Activated naive CD8-positive, alpha-beta T cell treated with anti-CD3 and anti-CD28 coated beads, Interleukin-2, amount 10 ng/mL, durations not matched to agents 7 days and 5 days (primary cell): ENCODE data around the gene FMNL2. TPM values are rescaled to one million over a fixed set of nuclear protein-coding genes. Genes with fewer than 3 reads are reported as not detected.

ENCODE experiments used
- ATAC-seq: fragments of 150-1000 bp; cut with Tn5 transposase; one replicate; pipeline ENCODE4 v1.10.0; 2021; ENCODE audit warnings: low read depth, moderate library complexity
- POLR2A ChIA-PET: fragments of 350-600 bp; sonication (Branson Sonifier 250); formaldehyde crosslinking; loops from one replicate; lab custom pipeline; 2021; ENCODE audit warnings: antibody characterized with exemption; lab: Charles Lee
- DNase-seq: peaks from one replicate; pipeline ENCODE4 v3.0.0; 2021
- H3K27ac Mint-ChIP-seq: one replicate; pipeline ENCODE4 v1.8.0; 2022; ENCODE audit warnings: mild to moderate bottlenecking, mixed read lengths
- H3K27me3 Mint-ChIP-seq: one replicate; pipeline ENCODE4 v1.8.0; 2022; ENCODE audit warnings: mild to moderate bottlenecking, moderate library complexity, mixed read lengths
- H3K36me3 Mint-ChIP-seq: one replicate; pipeline ENCODE4 v1.8.0; 2021; ENCODE audit warnings: mild to moderate bottlenecking, mixed read lengths
- H3K4me1 Mint-ChIP-seq: one replicate; pipeline ENCODE4 v1.8.0; 2021; ENCODE audit warnings: mixed read lengths
- H3K4me3 Mint-ChIP-seq: one replicate; pipeline ENCODE4 v1.8.0; 2022; ENCODE audit warnings: mild to moderate bottlenecking, moderate library complexity, mixed read lengths
- H3K9me3 Mint-ChIP-seq: one replicate; pipeline ENCODE4 v1.8.0; 2021; ENCODE audit warnings: mixed read lengths
- total RNA-seq, 2 experiments: library from RNA; stranded (reverse); gene quantifications; one replicate each; pipeline ENCODE4 v1.2.3, GENCODE V29; 2021

The FMNL2 gene
- total RNA-seq, 2 experiments from 2014 or later, result 0.37 to 0.42 TPM

DNA sequence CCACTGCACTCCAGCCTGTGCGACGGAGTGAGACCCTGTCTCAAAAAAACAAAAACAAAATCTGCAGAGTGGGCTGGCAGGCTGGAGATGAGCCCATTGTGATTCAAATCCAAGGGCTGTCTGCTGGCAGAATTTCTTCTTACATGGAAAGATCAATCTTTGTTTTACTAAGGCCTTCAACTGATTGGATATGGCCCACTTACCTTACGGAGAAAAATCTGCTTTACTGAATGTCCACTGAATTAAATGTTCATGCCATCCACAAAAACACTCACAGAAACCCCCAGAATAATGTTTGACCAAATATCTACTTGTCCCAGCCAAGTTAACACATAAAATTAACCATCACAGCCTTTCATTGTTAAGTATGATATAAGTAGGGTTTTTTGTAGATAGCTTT lies 8.3 kb upstream of the FMNL2 start:
- Mint-ChIP-seq H3K27me3 (peaks cover 11% of the 10 kb centered on the region), H3K4me1 (no peaks in the 10 kb centered on the region), H3K9me3 (no peaks in the 10 kb centered on the region), H3K4me3 (no peak overlapping the region), H3K36me3 (no peaks in the 10 kb centered on the region), H3K27ac (no peak overlapping the region)
- ATAC-seq (no peak), DNase-seq (no peak)
- POLR2A ChIA-PET, result no interaction called here

GRCh38 chr2:152328013-152328412 lies 7.0 kb upstream of the FMNL2 start:
- no peaks in the 10 kb centered on the region for H3K4me1 Mint-ChIP-seq

DNA sequence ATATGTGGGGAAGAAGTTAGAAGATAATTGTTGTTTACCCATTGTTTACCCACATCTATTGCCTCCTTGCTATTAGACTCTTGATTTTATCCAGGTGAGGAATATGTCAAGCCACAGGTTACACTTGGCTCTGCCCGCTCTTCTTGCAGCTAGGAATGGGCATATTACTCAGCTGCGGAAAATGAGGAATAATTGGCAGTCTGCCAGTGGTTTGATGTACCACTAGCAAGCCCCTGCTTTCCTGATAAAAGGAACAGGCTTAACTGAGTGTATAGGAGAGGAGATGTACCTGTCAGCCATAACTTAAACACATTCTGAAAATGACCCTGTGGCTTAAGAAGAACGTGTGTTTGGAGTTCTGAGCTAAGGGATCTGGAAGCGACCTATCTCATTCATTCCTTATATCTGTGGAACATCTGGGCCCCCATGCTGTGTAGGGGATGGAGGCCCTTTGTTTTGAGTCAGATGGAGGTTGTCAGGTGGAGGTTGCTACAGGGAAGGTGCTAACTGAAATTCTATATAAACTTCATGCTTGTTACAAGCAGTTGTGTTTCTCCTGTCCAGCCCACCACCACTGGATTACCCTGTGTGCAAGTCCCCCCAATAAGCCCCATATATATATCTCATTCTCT lies 4.6 kb upstream of the FMNL2 start:
- Mint-ChIP-seq H3K27ac (no peak overlapping the region), H3K4me3 (no peak overlapping the region), H3K36me3 (no peaks in the 10 kb centered on the region), H3K27me3 (peaks cover 22% of the 10 kb centered on the region), H3K9me3 (no peaks in the 10 kb centered on the region), H3K4me1 (peaks cover 7% of the 10 kb centered on the region)
- ATAC-seq, result no peak
- POLR2A ChIA-PET, result no interaction called here
- no peak for DNase-seq

More at GRCh38 chr2:152328013-152328412, 7.0 kb upstream of the FMNL2 start:
- H3K27me3 Mint-ChIP-seq, result peaks cover 12% of the 10 kb centered on the region
- POLR2A ChIA-PET, result no interaction called here
- DNase-seq, result no peak
- H3K36me3 Mint-ChIP-seq, result no peaks in the 10 kb centered on the region
- no peak for ATAC-seq
- no peaks in the 10 kb centered on the region for H3K9me3 Mint-ChIP-seq
- no peak overlapping the region for H3K27ac Mint-ChIP-seq
- H3K4me3 Mint-ChIP-seq, result no peak overlapping the region

DNA sequence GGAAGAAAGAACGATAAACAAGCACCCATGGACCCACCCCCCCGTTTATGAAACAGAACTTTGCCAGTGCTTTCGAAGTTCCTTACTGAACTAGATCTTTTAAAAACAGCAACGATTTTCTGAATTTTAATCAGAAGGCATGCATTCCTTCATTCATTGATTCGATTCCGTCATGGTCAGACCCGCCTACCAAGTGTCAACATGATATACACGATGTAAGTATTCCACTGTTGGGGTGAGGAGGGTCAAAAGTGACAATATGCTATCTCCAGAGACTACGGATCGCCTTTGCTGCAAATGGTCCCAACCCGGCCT lies 316 bp upstream of the FMNL2 start:
- H3K4me1 Mint-ChIP-seq, result peaks cover 7% of the 10 kb centered on the region
- peak overlapping the region; percentile 85 for H3K4me3 Mint-ChIP-seq
- peaks cover 41% of the 10 kb centered on the region for H3K27me3 Mint-ChIP-seq
- DNase-seq, result no peak
- H3K9me3 Mint-ChIP-seq, result no peaks in the 10 kb centered on the region
- no peak for ATAC-seq
- POLR2A ChIA-PET, result no interaction called here
- no peak overlapping the region for H3K27ac Mint-ChIP-seq
- H3K36me3 Mint-ChIP-seq, result no peaks in the 10 kb centered on the region

DNA sequence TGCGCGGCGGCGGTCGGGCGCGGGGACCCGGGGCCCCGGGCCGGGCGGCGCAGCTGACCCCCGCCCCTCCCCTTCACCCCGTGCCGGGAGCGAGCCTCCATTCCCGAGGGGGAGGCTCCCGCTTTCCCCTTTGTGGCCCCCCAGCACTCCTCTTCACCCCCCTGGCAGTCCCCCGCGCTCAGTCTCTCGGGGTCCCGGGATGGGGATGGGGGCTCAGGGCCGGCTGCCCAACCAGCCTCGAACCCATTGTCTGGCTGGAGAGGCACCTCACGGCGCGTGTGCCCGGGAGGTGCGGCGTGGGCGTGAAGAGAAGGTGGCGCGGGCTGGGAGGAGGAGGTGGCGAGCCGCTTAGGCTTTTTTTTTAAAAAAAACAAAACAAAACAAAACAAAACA lies 748 bp downstream of the FMNL2 start:
- peaks cover 36% of the 10 kb centered on the region for H3K27me3 Mint-ChIP-seq
- peak overlapping the region; percentile 40 for H3K4me3 Mint-ChIP-seq
- H3K4me1 Mint-ChIP-seq, result peaks cover 7% of the 10 kb centered on the region
- POLR2A ChIA-PET, result interaction anchor here (0.7 kb wide), 1 partner anchor 160 kb away, joined by 5 read pairs; the partner anchor contains the start of gene STAM2
- no peaks in the 10 kb centered on the region for H3K36me3 Mint-ChIP-seq
- no peak overlapping the region for H3K27ac Mint-ChIP-seq
- H3K9me3 Mint-ChIP-seq, result no peaks in the 10 kb centered on the region
- no peak for DNase-seq
- ATAC-seq, result no peak

GRCh38 chr2:152336119-152336853 lies 1.3 kb downstream of the FMNL2 start:
- POLR2A ChIA-PET, result no interaction called here
- peaks cover 36% of the 10 kb centered on the region for H3K27me3 Mint-ChIP-seq

DNA sequence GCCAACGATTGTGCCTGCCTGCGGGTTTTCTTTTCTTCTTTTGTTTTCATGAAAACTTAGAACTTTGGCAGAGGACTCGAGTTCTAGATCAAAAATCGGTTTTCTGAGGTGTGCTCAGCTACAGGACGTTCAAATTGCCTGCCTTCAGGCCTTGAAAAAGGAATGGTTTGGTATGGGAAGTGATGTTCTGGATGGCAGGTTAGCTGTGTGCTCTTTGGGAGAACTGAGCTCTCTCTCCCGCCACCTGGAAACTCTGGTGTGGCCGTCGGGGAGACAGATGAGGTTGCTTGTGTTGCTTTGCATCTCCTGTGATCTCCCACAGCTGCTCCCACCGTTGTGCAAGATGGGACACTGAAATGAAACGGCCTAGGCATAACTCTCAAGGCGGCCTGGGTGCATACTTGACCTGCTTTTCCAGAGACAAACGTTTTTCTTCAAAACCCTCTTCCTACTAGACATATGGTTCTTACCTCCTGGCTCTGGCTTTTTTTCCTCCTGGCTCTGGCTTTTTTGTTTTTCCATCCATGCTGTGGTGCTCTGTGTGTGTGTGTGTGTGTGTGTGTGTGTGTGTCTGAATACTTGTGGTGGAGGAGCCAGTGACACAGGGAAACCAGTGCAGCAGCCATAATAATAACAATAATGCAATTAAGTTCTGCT lies 2.0 kb downstream of the FMNL2 start:
- H3K27ac Mint-ChIP-seq, result no peak overlapping the region
- ATAC-seq (no peak), DNase-seq (no peak)
- peaks cover 7% of the 10 kb centered on the region for H3K4me1 Mint-ChIP-seq
- peaks cover 40% of the 10 kb centered on the region for H3K27me3 Mint-ChIP-seq
- peak overlapping the region; percentile 76 for H3K4me3 Mint-ChIP-seq
- no peaks in the 10 kb centered on the region for H3K36me3 Mint-ChIP-seq
- H3K9me3 Mint-ChIP-seq, result no peaks in the 10 kb centered on the region
- POLR2A ChIA-PET, result no interaction called here

More at GRCh38 chr2:152336119-152336853, 1.3 kb downstream of the FMNL2 start:
- Mint-ChIP-seq H3K27ac (no peak overlapping the region), H3K4me3 (peak overlapping the region; percentile 76), H3K4me1 (peaks cover 7% of the 10 kb centered on the region), H3K36me3 (no peaks in the 10 kb centered on the region), H3K9me3 (no peaks in the 10 kb centered on the region)
- ATAC-seq, result no peak
- DNase-seq, result peak; percentile 35

- DNase-seq, result no peak
- Mint-ChIP-seq H3K27ac (no peak overlapping the region), H3K4me3 (no peak overlapping the region), H3K36me3 (no peaks in the 10 kb centered on the region), H3K4me1 (peaks cover 7% of the 10 kb centered on the region), H3K27me3 (peaks cover 42% of the 10 kb centered on the region), H3K9me3 (no peaks in the 10 kb centered on the region)
- ATAC-seq, result no peak
- POLR2A ChIA-PET, result no interaction called here
Measured at GRCh38 chr2:152337511-152337903, 2.5 kb downstream of the FMNL2 start.

DNA sequence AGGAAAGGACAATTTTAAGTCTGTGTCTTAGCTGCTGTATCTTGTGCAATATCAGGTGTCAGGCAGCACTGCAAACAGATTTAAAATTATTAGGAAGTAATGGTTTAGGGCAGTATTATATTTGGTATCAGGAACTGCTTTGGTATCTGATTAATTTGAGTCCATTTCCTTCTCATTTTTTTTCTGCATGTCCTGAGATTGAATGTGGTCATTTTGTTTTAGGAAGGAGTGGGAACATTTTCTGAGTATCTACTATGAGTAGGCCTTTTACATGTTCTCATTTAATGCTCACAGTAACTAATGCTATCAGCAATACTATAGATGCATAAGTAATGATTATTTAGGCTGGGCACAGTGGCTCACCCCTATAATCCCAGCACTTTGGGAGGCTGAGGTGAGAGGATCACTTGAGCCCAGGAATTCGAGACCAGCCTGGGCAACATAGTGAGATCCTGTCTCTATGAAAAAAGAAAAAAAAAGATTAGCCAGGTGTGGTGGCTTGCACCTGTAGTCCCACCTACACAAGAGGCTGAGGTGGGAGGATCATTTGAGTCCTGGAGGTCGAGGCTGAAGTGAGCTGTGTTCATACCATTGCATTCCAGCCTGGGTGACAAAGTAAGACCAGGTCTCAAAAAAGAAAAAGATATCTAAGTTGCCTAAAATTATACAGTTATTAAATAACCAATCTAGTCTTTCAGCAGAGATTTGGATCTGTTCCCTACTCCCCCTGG lies 4.7 kb downstream of the FMNL2 start:
- no peak overlapping the region for H3K4me3 Mint-ChIP-seq
- H3K27me3 Mint-ChIP-seq, result peaks cover 28% of the 10 kb centered on the region
- no peak for ATAC-seq
- H3K36me3 Mint-ChIP-seq, result no peaks in the 10 kb centered on the region
- H3K4me1 Mint-ChIP-seq, result peaks cover 1% of the 10 kb centered on the region
- no peaks in the 10 kb centered on the region for H3K9me3 Mint-ChIP-seq
- POLR2A ChIA-PET, result no interaction called here
- no peak for DNase-seq
- no peak overlapping the region for H3K27ac Mint-ChIP-seq

GRCh38 chr2:152342259-152343046 lies 7.5 kb downstream of the FMNL2 start:
- POLR2A ChIA-PET, result no interaction called here

GRCh38 chr2:152343426-152343825 lies 8.5 kb downstream of the FMNL2 start:
- H3K9me3 Mint-ChIP-seq, result no peaks in the 10 kb centered on the region
- no peak overlapping the region for H3K4me3 Mint-ChIP-seq
- peaks cover 8% of the 10 kb centered on the region for H3K27me3 Mint-ChIP-seq
- DNase-seq (no peak), ATAC-seq (no peak)
- no peaks in the 10 kb centered on the region for H3K4me1 Mint-ChIP-seq
- POLR2A ChIA-PET, result no interaction called here
- H3K36me3 Mint-ChIP-seq, result no peaks in the 10 kb centered on the region
- no peak overlapping the region for H3K27ac Mint-ChIP-seq

More at GRCh38 chr2:152342259-152343046, 7.5 kb downstream of the FMNL2 start:
- no peaks in the 10 kb centered on the region for H3K9me3 Mint-ChIP-seq
- H3K36me3 Mint-ChIP-seq, result no peaks in the 10 kb centered on the region
- no peak overlapping the region for H3K4me3 Mint-ChIP-seq
- no peaks in the 10 kb centered on the region for H3K4me1 Mint-ChIP-seq
- H3K27me3 Mint-ChIP-seq, result peaks cover 18% of the 10 kb centered on the region
- DNase-seq (no peak), ATAC-seq (no peak)
- H3K27ac Mint-ChIP-seq, result no peak overlapping the region

GRCh38 chr2:152344579-152345195 lies 9.7 kb downstream of the FMNL2 start:
- DNase-seq, result no peak
- no peak overlapping the region for H3K4me3 Mint-ChIP-seq
- no peaks in the 10 kb centered on the region for H3K9me3 Mint-ChIP-seq
- no peak for ATAC-seq
- no peaks in the 10 kb centered on the region for H3K4me1 Mint-ChIP-seq
- H3K27me3 Mint-ChIP-seq, result peaks cover 8% of the 10 kb centered on the region
- POLR2A ChIA-PET, result no interaction called here
- no peak overlapping the region for H3K27ac Mint-ChIP-seq
- H3K36me3 Mint-ChIP-seq, result no peaks in the 10 kb centered on the region
